Left lung (tissue), 10 donors: Measurements from ENCODE around the gene E2F3. TPM values are rescaled to one million over a fixed set of nuclear protein-coding genes. Genes with fewer than 3 reads are reported as not detected.

Experiments used
- ATAC-seq: fragments of 200-7000 bp; cut with Tn5 transposase; one replicate; pipeline ENCODE4 v1.9.1; 2020; ENCODE audit warnings: moderate library complexity
- DNase-seq, 4 donors: peaks; one replicate each; pipeline ENCODE4 v3.0.0-alpha.2; 2013 to 2020
- H3K27ac ChIP-seq, 2 donors: fragments of 200-600 bp; sonication (generic) in 1 of 2; one replicate each; pipeline versions ENCODE4 v1.5.0 to v1.8.0; 2020 to 2021
- H3K27me3 ChIP-seq, 2 donors: fragments of 200-600 bp; sonication (generic) in 1 of 2; one replicate each; pipeline versions ENCODE4 v1.5.0 to v1.8.0; 2020 to 2021
- H3K36me3 ChIP-seq, 2 donors: fragments of 200-600 bp; sonication (generic) in 1 of 2; one replicate each; pipeline versions ENCODE4 v1.5.0 to v1.8.0; 2020 to 2021
- H3K4me1 ChIP-seq, 2 donors: fragments of 200-600 bp; one replicate each; pipeline ENCODE4 v1.8.0; 2021
- H3K4me3 ChIP-seq, 2 donors: fragments of 200-600 bp; sonication (generic) in 1 of 2; one replicate each; pipeline versions ENCODE4 v1.5.0 to v1.8.0; 2020 to 2021; ENCODE audit warnings: mild to moderate bottlenecking in 1 of 2
- H3K9me3 ChIP-seq, 2 donors: fragments of 200-600 bp; sonication (generic) in 1 of 2; one replicate each; pipeline versions ENCODE4 v1.5.0 to v1.8.0; 2020 to 2021
- CTCF ChIP-seq, 2 donors: fragments of 200-600 bp; sonication (generic) in 1 of 2; IDR thresholded peaks; one replicate each; pipeline versions ENCODE4 v1.5.0 to v1.8.0; 2021; ENCODE audit warnings: antibody characterized with exemption in 2 of 2
- intact Hi-C, 2 donors: fragments of 100-400 bp; cut with DNase I; formaldehyde crosslinking; loops; one replicate each; pipeline versions ENCODE4 v1.11.2 to v1.14.2; 2022
- polyA plus RNA-seq, 6 donors: library from polyadenylated mRNA; unstranded; fragments of 120-200 nt; gene quantifications; one replicate each; pipeline ENCODE4 v1.2.1, GENCODE V29; 2013; ENCODE audit not compliant: insufficient read length in 6 of 6
- total RNA-seq, 2 donors: library from RNA; stranded (reverse); fragmentation: NEBNext Ultra II Directional; extraction: Animal tissue kit (Norgen Biotek cat#: 25700); gene quantifications; one replicate each; pipeline ENCODE4 v1.2.1, GENCODE V29; 2021
- donor health status: DM: no; HTN: yes; CAD: no.
- donor health status: DM: no; HTN: no; CAD: no.

E2F3 gene
- total and polyA plus RNA-seq, 8 donors, result 11.4 to 18.6 (median 15.1) TPM

GRCh38 chr6:20367743-20368485 lies 33.8 kb upstream of the E2F3 start:
- DNase-seq, result no peak
- Histone ChIP-seq H3K27ac (no peak overlapping the region), H3K4me3 (no peak overlapping the region), H3K27me3 (no peaks in the 10 kb centered on the region), H3K36me3 (no peaks in the 10 kb centered on the region), H3K4me1 (no peaks in the 10 kb centered on the region), H3K9me3 (no peaks in the 10 kb centered on the region)
- no peak for TF ChIP-seq CTCF (IDR thresholded peaks at IDR 0.05)
- intact Hi-C loops, result no loop called here
- peak; percentile 29 for ATAC-seq

GRCh38 chr6:20370393-20370792 lies 31.3 kb upstream of the E2F3 start:
- no peak for TF ChIP-seq CTCF (IDR thresholded peaks at IDR 0.05)
- no peak for DNase-seq
- ATAC-seq, result no peak
- Histone ChIP-seq H3K36me3 (no peaks in the 10 kb centered on the region), H3K27ac (no peak overlapping the region), H3K9me3 (no peaks in the 10 kb centered on the region), H3K4me1 (no peaks in the 10 kb centered on the region), H3K27me3 (no peaks in the 10 kb centered on the region), H3K4me3 (no peak overlapping the region)
- intact Hi-C loops, result no loop called here

DNA sequence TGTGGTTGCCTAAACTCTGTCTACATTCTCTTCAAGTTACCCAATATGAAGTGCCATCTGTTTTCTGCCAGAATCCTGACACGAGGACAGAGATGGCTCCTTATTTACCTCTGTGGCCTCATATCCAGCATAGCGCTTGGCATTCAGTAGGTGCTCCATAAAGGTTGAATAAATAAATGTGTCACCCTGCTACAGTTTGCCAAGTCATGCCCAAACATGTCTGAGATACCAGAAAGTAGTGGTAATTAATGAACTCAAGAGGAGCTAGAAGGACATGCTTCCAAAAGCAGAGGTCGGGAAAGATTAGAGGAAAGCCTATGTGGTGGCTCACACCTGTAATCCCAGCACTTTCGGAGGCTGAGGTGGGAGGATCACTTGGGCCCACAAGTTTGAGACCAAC lies 30.9 kb upstream of the E2F3 start:
- H3K9me3 ChIP-seq, result no peaks in the 10 kb centered on the region
- H3K4me3 ChIP-seq, result no peak overlapping the region
- ATAC-seq, result no peak

DNA sequence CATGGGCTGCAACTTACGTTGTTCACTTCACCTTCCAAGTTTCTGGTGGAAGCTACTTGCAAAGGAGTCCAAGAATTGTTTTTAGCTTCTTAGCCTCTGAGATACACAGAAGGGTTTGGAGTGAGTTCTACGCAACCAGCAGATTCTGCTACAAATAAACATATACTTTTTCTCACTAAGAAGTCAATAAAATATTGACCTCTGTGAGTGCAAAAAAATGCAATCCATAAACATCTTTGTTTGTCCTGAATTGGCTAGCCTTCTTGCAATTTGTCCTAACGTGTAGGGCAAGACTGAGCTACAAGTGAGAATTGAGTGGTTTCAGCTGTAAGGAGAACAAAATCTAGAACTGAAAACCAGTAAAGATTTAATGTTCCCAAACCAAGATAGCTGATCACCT lies 26.2 kb upstream of the E2F3 start:
- DNase-seq (no peak), ATAC-seq (no peak)
- no peaks in the 10 kb centered on the region for H3K27me3 ChIP-seq
- no peaks in the 10 kb centered on the region for H3K36me3 ChIP-seq
- no peaks in the 10 kb centered on the region for H3K4me1 ChIP-seq
- H3K4me3 ChIP-seq, result no peak overlapping the region
- no peak overlapping the region for H3K27ac ChIP-seq
- TF ChIP-seq CTCF (IDR thresholded peaks at IDR 0.05), result no peak
- H3K9me3 ChIP-seq, result no peaks in the 10 kb centered on the region
- intact Hi-C loops, result no loop called here

More for the DNA sequence above, 30.9 kb upstream of the E2F3 start:
- Histone ChIP-seq H3K27ac (no peak overlapping the region), H3K4me1 (no peaks in the 10 kb centered on the region), H3K27me3 (no peaks in the 10 kb centered on the region), H3K36me3 (no peaks in the 10 kb centered on the region)
- DNase-seq, result no peak
- intact Hi-C loops, result no loop called here
- TF ChIP-seq CTCF (IDR thresholded peaks at IDR 0.05), result no peak

DNA sequence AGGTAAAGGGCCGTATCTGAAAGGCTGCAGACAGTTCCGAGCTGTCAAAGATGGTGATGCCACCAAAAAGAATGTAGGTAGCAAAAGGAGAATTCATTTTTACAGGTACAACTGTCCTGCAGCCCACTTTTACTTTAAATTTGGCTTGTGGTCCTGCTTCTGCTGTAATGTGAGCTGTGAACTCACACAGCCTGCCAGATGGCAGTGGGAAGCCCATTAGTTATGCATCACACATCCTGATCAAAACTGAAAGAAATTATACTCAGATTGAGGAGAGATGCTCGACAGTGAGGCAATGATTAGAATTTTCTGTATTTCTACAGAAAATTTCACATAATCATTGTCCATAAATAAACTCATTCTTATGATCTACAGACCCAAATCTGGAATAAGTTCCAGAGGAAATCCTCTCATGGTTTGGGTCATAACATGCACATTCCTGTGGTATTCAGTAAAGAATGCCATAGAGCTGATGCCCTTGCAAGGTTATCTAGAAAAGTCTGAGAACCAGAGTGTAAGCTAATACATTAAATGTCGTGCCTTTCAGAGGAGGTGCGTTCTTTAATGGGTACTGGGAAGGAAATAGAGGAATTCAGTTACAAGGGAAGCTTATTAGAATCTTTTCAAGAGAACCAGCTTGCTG lies 23.9 kb upstream of the E2F3 start:
- no peak for TF ChIP-seq CTCF (IDR thresholded peaks at IDR 0.05)
- H3K27ac ChIP-seq, result no peak overlapping the region

More for the DNA sequence above, 23.9 kb upstream of the E2F3 start:
- ATAC-seq (no peak), DNase-seq (no peak)
- Histone ChIP-seq H3K4me3 (no peak overlapping the region), H3K9me3 (no peaks in the 10 kb centered on the region), H3K27me3 (no peaks in the 10 kb centered on the region), H3K36me3 (no peaks in the 10 kb centered on the region), H3K4me1 (no peaks in the 10 kb centered on the region)
- intact Hi-C loops, result no loop called here
